Measurements from ENCODE around the gene MED29. TPM values are rescaled to one million over a fixed set of nuclear protein-coding genes. Genes with fewer than 3 reads are reported as not detected.

MED29 gene
- total RNA-seq, 1 donor from 2014 or later, result 27.0 TPM

- FAIRE-seq (no peak), DNase-seq (ENCODE audit: low read depth) (no peak)
- TF ChIP-seq EZH2 (IDR thresholded peaks at IDR 0.05; ENCODE audit: insufficient read depth, low read length), result no peak
- TF ChIP-seq, protein P1, sequence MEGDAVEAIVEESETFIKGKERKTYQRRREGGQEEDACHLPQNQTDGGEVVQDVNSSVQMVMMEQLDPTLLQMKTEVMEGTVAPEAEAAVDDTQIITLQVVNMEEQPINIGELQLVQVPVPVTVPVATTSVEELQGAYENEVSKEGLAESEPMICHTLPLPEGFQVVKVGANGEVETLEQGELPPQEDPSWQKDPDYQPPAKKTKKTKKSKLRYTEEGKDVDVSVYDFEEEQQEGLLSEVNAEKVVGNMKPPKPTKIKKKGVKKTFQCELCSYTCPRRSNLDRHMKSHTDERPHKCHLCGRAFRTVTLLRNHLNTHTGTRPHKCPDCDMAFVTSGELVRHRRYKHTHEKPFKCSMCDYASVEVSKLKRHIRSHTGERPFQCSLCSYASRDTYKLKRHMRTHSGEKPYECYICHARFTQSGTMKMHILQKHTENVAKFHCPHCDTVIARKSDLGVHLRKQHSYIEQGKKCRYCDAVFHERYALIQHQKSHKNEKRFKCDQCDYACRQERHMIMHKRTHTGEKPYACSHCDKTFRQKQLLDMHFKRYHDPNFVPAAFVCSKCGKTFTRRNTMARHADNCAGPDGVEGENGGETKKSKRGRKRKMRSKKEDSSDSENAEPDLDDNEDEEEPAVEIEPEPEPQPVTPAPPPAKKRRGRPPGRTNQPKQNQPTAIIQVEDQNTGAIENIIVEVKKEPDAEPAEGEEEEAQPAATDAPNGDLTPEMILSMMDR (IDR thresholded peaks at IDR 0.05; ENCODE audit: insufficient read depth, low read depth, low read length), result no peak
- H3K4me3 ChIP-seq (ENCODE audit: insufficient read depth, low read depth, low read length), result peak overlapping the region; percentile 99
- no peaks in the 10 kb centered on the region for H3K9me3 ChIP-seq (ENCODE audit: insufficient read depth, low read depth, low read length)
- H3K27me3 ChIP-seq (ENCODE audit: insufficient read depth, low read length), result no peaks in the 10 kb centered on the region
- H3K9ac ChIP-seq (ENCODE audit: low read length), result peak overlapping the region; percentile 99
- H3K79me2 ChIP-seq (ENCODE audit: insufficient read depth, low read length), result peaks cover 39% of the 10 kb centered on the region
- H3K9me3 Mint-ChIP-seq (ENCODE audit: unreplicated experiment), result no peaks in the 10 kb centered on the region
- peaks cover 24% of the 10 kb centered on the region for H3K4me1 Mint-ChIP-seq (ENCODE audit: low read depth, unreplicated experiment)
- no peak overlapping the region for H2AFZ ChIP-seq (ENCODE audit: low read depth, low read length)
- peaks cover 29% of the 10 kb centered on the region for H4K20me1 ChIP-seq (ENCODE audit: insufficient read depth, low read length)
- peak overlapping the region; percentile 89 for H3K27ac Mint-ChIP-seq (ENCODE audit: unreplicated experiment)
- H3K4me3 Mint-ChIP-seq (ENCODE audit: unreplicated experiment), result peak overlapping the region; percentile 100
- H3K36me3 ChIP-seq (ENCODE audit: insufficient read depth, low read length), result peaks cover 26% of the 10 kb centered on the region
- peak overlapping the region; percentile 88 for H3K4me2 ChIP-seq (ENCODE audit: low read length)
- peak overlapping the region; percentile 94 for H3K27ac ChIP-seq (ENCODE audit: low read depth, low read length)
- H3K36me3 Mint-ChIP-seq (ENCODE audit: low read depth, unreplicated experiment), result peaks cover 14% of the 10 kb centered on the region
- peaks cover 26% of the 10 kb centered on the region for H3K4me1 ChIP-seq (ENCODE audit: insufficient read depth, low read length)
- H3K27me3 Mint-ChIP-seq (ENCODE audit: low read depth, unreplicated experiment), result no peaks in the 10 kb centered on the region
Observed at GRCh38 chr19:39434123-39435076, 43.2 kb downstream of the MED29 start.

DNA sequence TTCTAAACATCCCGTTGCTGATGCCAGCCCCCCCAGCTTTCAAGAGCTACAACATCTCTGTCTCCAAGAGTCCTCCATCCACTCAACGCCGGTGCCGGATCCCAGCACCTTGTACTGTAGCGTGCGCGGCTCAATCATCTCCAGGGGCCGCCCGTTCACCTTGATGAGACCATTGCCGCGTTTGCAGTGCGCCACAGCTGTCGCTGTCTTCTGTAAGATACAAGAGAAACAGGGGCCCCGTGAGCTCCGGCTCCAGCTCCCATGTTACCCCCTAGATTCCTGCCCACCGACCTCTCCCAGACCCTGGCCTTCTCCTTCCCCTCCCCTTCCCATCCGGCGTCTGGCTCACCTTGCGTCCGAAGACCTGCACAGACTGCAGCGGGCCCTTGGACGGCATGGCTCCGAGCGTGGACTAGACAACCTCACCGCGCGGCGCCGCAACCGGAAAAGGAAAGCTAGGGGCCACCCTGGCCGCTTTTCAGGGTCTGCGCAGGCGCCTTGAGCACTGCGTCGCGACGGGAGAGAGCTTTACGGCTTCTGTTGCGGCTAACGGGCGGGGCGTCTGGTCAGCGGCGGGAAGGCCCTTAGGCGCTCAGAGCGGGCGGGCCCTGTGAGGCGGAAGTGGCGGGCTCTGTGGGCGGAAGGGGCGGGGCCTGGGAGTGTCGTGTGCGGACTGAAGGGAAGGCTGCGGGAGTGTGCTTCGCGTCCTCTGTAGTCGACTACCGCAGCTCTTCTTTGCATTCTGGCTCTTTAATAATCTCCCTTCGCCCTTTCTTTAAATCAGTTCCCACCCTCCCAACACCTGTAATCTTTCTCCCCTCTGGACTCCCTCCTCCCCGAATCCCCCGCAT is 44.5 kb downstream of the MED29 start, which contains the start of gene RPS16:
Gene RPS16 (minus strand): TSS at position 451 of the 851 bp plus-strand sequence. CDS start 54 bp downstream, at position 397.
- Histone ChIP-seq H2AFZ (ENCODE audit: low read depth, low read length) (peak within 1 kb of the TSS; percentile 58), H3K36me3 (ENCODE audit: insufficient read depth, low read length) (peaks cover 26% of the 10 kb centered on the region), H3K4me3 (ENCODE audit: insufficient read depth, low read depth, low read length) (peak within 1 kb of the TSS; percentile 99), H3K9ac (ENCODE audit: low read length) (peak within 1 kb of the TSS; percentile 99), H3K27ac (ENCODE audit: low read depth, low read length) (peak within 1 kb of the TSS; percentile 94), H3K4me2 (ENCODE audit: low read length) (peak within 1 kb of the TSS; percentile 100), H4K20me1 (ENCODE audit: insufficient read depth, low read length) (peaks cover 29% of the 10 kb centered on the region), H3K79me2 (ENCODE audit: insufficient read depth, low read length) (peaks cover 39% of the 10 kb centered on the region), H3K9me3 (ENCODE audit: insufficient read depth, low read depth, low read length) (no peaks in the 10 kb centered on the region), H3K27me3 (ENCODE audit: insufficient read depth, low read length) (no peaks in the 10 kb centered on the region), H3K4me1 (ENCODE audit: insufficient read depth, low read length) (peaks cover 22% of the 10 kb centered on the region)
- Mint-ChIP-seq H3K27me3 (ENCODE audit: low read depth, unreplicated experiment) (no peaks in the 10 kb centered on the region), H3K4me1 (ENCODE audit: low read depth, unreplicated experiment) (peaks cover 19% of the 10 kb centered on the region), H3K27ac (ENCODE audit: unreplicated experiment) (peak within 1 kb of the TSS; percentile 89), H3K9me3 (ENCODE audit: unreplicated experiment) (no peaks in the 10 kb centered on the region), H3K4me3 (ENCODE audit: unreplicated experiment) (peak within 1 kb of the TSS; percentile 100), H3K36me3 (ENCODE audit: low read depth, unreplicated experiment) (peaks cover 11% of the 10 kb centered on the region)
- no peak for FAIRE-seq
- DNase-seq (ENCODE audit: low read depth), result peak; percentile 89
- TF ChIP-seq EZH2 (IDR thresholded peaks at IDR 0.05; ENCODE audit: insufficient read depth, low read length), result no peak
- TF ChIP-seq, protein P1 (IDR thresholded peaks at IDR 0.05; ENCODE audit: insufficient read depth, low read depth, low read length), result no peak
